ENCODE measurements around the gene OR8B12. TPM values are rescaled to one million over a fixed set of nuclear protein-coding genes. Genes with fewer than 3 reads are reported as not detected.

OR8B12 gene
- total RNA-seq, 1 experiment from 2014 or later, result not detected

DNA sequence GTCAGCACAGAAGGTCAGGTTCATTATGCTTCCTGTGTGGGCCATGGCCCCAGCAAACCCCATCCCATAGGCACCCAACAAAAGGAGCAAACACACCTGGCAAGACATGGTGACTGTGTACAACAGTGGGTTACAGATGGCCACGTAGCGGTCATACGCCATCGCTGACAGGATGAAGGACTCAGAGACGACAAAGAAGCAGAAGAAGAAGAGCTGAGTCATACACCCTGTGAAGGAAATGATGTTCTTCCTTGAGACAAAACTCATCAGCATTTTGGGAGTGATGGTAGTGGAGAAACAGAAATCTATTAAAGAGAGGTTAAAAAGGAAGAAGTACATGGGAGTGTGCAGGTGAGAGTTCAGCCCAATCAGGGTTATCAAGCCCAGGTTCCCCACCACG lies 309 bp downstream of the OR8B12 start:
- H2AFZ ChIP-seq (ENCODE audit: low read length), result no peak overlapping the region
- H3K36me3 ChIP-seq (ENCODE audit: low read depth, low read length), result no peaks in the 10 kb centered on the region
- TF ChIP-seq EZH2phosphoT487 (IDR thresholded peaks at IDR 0.05; ENCODE audit: borderline replicate concordance, low read length) (no peak), EZH2 (IDR thresholded peaks at IDR 0.05; ENCODE audit: low read length, unreplicated experiment) (no peak)
- TF ChIP-seq, protein P1, sequence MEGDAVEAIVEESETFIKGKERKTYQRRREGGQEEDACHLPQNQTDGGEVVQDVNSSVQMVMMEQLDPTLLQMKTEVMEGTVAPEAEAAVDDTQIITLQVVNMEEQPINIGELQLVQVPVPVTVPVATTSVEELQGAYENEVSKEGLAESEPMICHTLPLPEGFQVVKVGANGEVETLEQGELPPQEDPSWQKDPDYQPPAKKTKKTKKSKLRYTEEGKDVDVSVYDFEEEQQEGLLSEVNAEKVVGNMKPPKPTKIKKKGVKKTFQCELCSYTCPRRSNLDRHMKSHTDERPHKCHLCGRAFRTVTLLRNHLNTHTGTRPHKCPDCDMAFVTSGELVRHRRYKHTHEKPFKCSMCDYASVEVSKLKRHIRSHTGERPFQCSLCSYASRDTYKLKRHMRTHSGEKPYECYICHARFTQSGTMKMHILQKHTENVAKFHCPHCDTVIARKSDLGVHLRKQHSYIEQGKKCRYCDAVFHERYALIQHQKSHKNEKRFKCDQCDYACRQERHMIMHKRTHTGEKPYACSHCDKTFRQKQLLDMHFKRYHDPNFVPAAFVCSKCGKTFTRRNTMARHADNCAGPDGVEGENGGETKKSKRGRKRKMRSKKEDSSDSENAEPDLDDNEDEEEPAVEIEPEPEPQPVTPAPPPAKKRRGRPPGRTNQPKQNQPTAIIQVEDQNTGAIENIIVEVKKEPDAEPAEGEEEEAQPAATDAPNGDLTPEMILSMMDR (conservative IDR thresholded peaks at IDR 0.05; ENCODE audit: low read depth, low read length), result no peak
- no peak overlapping the region for H3K4me2 ChIP-seq (ENCODE audit: low read length)
- CTCF ChIA-PET, result no interaction called here
- H3K79me2 ChIP-seq (ENCODE audit: low read length), result no peaks in the 10 kb centered on the region
- POLR2A ChIA-PET (ENCODE audit: unreplicated experiment), result no interaction called here
- no peak overlapping the region for H3K9ac ChIP-seq (ENCODE audit: low read length)
- H3K9me2 ChIP-seq (replicated peaks; ENCODE audit: low read length), result no peaks in the 10 kb centered on the region
- DNase-seq (no peak), ATAC-seq (no peak)
- H3F3A ChIP-seq (ENCODE audit: low read length, unreplicated experiment), result no peaks in the 10 kb centered on the region
- H3K27me3 ChIP-seq (ENCODE audit: low read length), result peaks cover 92% of the 10 kb centered on the region
- no peak overlapping the region for H3K4me3 ChIP-seq (ENCODE audit: low read length)
- H4K20me1 ChIP-seq (ENCODE audit: low read length), result no peaks in the 10 kb centered on the region
- BruUV-seq (replicated peaks), result no TSS peak
- H3K9me3 ChIP-seq (ENCODE audit: low read length), result no peaks in the 10 kb centered on the region
- H3K4me1 ChIP-seq (ENCODE audit: insufficient read depth, low read length), result no peaks in the 10 kb centered on the region
- intact Hi-C loops (cut with micrococcal nuclease), result no loop called here
- no peak overlapping the region for H3K27ac ChIP-seq (ENCODE audit: low read length)

GRCh38 chr11:124541204-124541603 lies 2.2 kb downstream of the OR8B12 start:
- H3K4me1 ChIP-seq (ENCODE audit: insufficient read depth, low read length), result no peaks in the 10 kb centered on the region
- intact Hi-C loops (cut with micrococcal nuclease), result no loop called here
- no peaks in the 10 kb centered on the region for H3K79me2 ChIP-seq (ENCODE audit: low read length)
- H3K9me3 ChIP-seq (ENCODE audit: low read length), result no peaks in the 10 kb centered on the region
- no peaks in the 10 kb centered on the region for H3K36me3 ChIP-seq (ENCODE audit: low read depth, low read length)
- no peak overlapping the region for H3K9ac ChIP-seq (ENCODE audit: low read length)
- ChIA-PET CTCF (no interaction called here), POLR2A (ENCODE audit: unreplicated experiment) (no interaction called here)
- H3K27ac ChIP-seq (ENCODE audit: low read length), result no peak overlapping the region
- H2AFZ ChIP-seq (ENCODE audit: low read length), result no peak overlapping the region
- H3F3A ChIP-seq (ENCODE audit: low read length, unreplicated experiment), result no peaks in the 10 kb centered on the region
- no peak overlapping the region for H3K4me3 ChIP-seq (ENCODE audit: low read length)
- no peaks in the 10 kb centered on the region for H3K9me2 ChIP-seq (replicated peaks; ENCODE audit: low read length)
- H4K20me1 ChIP-seq (ENCODE audit: low read length), result no peaks in the 10 kb centered on the region
- ATAC-seq (no peak), DNase-seq (no peak)
- TF ChIP-seq, protein P1 (conservative IDR thresholded peaks at IDR 0.05; ENCODE audit: low read depth, low read length), result no peak
- TF ChIP-seq EZH2phosphoT487 (IDR thresholded peaks at IDR 0.05; ENCODE audit: borderline replicate concordance, low read length) (no peak), EZH2 (IDR thresholded peaks at IDR 0.05; ENCODE audit: low read length, unreplicated experiment) (no peak)
- H3K27me3 ChIP-seq (ENCODE audit: low read length), result peaks cover 91% of the 10 kb centered on the region
- H3K4me2 ChIP-seq (ENCODE audit: low read length), result no peak overlapping the region
- no TSS peak for BruUV-seq (replicated peaks)

GRCh38 chr11:124538019-124538418 lies 5.4 kb downstream of the OR8B12 start:
- CTCF ChIA-PET, result no interaction called here
- TF ChIP-seq, protein P1 (conservative IDR thresholded peaks at IDR 0.05; ENCODE audit: low read depth, low read length), result no peak
- TF ChIP-seq EZH2 (IDR thresholded peaks at IDR 0.05; ENCODE audit: low read length, unreplicated experiment) (no peak), EZH2phosphoT487 (IDR thresholded peaks at IDR 0.05; ENCODE audit: borderline replicate concordance, low read length) (no peak)

More at GRCh38 chr11:124538019-124538418, 5.4 kb downstream of the OR8B12 start:
- H3K9me2 ChIP-seq (replicated peaks; ENCODE audit: low read length), result no peaks in the 10 kb centered on the region
- BruUV-seq (replicated peaks), result no TSS peak
- H3F3A ChIP-seq (ENCODE audit: low read length, unreplicated experiment), result no peaks in the 10 kb centered on the region
- no peaks in the 10 kb centered on the region for H3K36me3 ChIP-seq (ENCODE audit: low read depth, low read length)
- H3K27ac ChIP-seq (ENCODE audit: low read length), result no peak overlapping the region
- no peak overlapping the region for H3K4me2 ChIP-seq (ENCODE audit: low read length)
- no peaks in the 10 kb centered on the region for H4K20me1 ChIP-seq (ENCODE audit: low read length)
- H3K79me2 ChIP-seq (ENCODE audit: low read length), result no peaks in the 10 kb centered on the region
- H3K4me1 ChIP-seq (ENCODE audit: insufficient read depth, low read length), result no peaks in the 10 kb centered on the region
- no peak for ATAC-seq
- DNase-seq, result no peak
- H3K9ac ChIP-seq (ENCODE audit: low read length), result no peak overlapping the region
- intact Hi-C loops (cut with micrococcal nuclease), result no loop called here
- peaks cover 83% of the 10 kb centered on the region for H3K27me3 ChIP-seq (ENCODE audit: low read length)
- no peak overlapping the region for H2AFZ ChIP-seq (ENCODE audit: low read length)
- H3K4me3 ChIP-seq (ENCODE audit: low read length), result no peak overlapping the region
- POLR2A ChIA-PET (ENCODE audit: unreplicated experiment), result no interaction called here
- no peaks in the 10 kb centered on the region for H3K9me3 ChIP-seq (ENCODE audit: low read length)

All from PC-3 (cell line).